Uterus (tissue), 2 donors: ENCODE measurements around the gene HDGFL1.

Source experiments
- CTCF ChIP-seq, 4 experiments: fragments of 200-600 bp in 2 of 4; fragments of 450-650 bp in 2 of 4; sonication (generic) in 2 of 4; IDR thresholded peaks; one replicate each; pipeline ENCODE4 v1.5.1; 2016 to 2019; ENCODE audit warnings: antibody characterized with exemption in 4 of 4, mild to moderate bottlenecking in 2 of 4, moderate library complexity in 1 of 4
- POLR2A ChIP-seq, 2 donors: fragments of 450-650 bp; IDR thresholded peaks; one replicate each; pipeline ENCODE4 v1.6.1; 2016; ENCODE audit warnings: antibody characterized with exemption in 2 of 2, mild to moderate bottlenecking in 1 of 2, moderate library complexity in 1 of 2

GRCh38 chr6:22550971-22551670 lies 18.2 kb upstream of the HDGFL1 start:
- no peak for TF ChIP-seq POLR2A (IDR thresholded peaks at IDR 0.05)
- TF ChIP-seq CTCF (IDR thresholded peaks at IDR 0.05): no peak
